GM18951 (cell line): ENCODE data around the gene POLG2.
A peak's percentile ranks its signal among the peaks of the same experiment; 100 is the strongest.

ENCODE experiments used
- POLR2A ChIP-seq: IDR thresholded peaks from 4 replicates; pipeline ENCODE4 v1.6.1; 2011; ENCODE audit warnings: mild to moderate bottlenecking; ENCODE audit not compliant: insufficient read length, insufficient read depth; ENCODE audit errors: extremely low read depth
- in situ Hi-C: fragments of 300-500 bp; cut with MboI; formaldehyde crosslinking; loops from one replicate; pipeline ENCODE4 v1.12.0; 2022; ENCODE audit warnings: low sequenced_read_pairs, mixed read lengths, inconsistent platforms; ENCODE audit not compliant: unreplicated experiment

POLG2 gene

GRCh38 chr17:64503341-64503740, 6.5 kb upstream of the POLG2 start:
- TF ChIP-seq POLR2A: no peak
- in situ Hi-C loops: no loop called here

DNA sequence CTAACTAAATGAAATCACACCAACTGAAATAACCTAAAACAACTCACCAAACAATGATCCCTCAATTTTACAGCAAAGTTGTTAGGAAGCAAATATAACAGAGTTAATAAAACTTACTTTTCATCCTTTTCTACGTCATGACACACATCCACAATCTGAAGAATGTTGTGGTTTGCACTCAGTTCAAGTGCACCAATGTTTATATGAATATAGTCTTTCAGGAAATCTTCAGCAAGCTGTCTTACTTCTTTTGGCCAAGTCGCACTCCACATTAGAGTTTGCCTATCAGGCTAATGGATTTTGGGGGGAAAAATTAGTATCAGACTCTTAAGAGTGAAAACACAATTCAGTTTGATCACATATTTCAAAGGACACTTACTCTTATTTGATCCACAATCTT, 6.0 kb upstream of the POLG2 start:
- in situ Hi-C loops: no loop called here
- TF ChIP-seq POLR2A: no peak

- TF ChIP-seq POLR2A: no peak
These were observed 5.2 kb upstream of the POLG2 start for GRCh38 chr17:64502021-64502420.

DNA sequence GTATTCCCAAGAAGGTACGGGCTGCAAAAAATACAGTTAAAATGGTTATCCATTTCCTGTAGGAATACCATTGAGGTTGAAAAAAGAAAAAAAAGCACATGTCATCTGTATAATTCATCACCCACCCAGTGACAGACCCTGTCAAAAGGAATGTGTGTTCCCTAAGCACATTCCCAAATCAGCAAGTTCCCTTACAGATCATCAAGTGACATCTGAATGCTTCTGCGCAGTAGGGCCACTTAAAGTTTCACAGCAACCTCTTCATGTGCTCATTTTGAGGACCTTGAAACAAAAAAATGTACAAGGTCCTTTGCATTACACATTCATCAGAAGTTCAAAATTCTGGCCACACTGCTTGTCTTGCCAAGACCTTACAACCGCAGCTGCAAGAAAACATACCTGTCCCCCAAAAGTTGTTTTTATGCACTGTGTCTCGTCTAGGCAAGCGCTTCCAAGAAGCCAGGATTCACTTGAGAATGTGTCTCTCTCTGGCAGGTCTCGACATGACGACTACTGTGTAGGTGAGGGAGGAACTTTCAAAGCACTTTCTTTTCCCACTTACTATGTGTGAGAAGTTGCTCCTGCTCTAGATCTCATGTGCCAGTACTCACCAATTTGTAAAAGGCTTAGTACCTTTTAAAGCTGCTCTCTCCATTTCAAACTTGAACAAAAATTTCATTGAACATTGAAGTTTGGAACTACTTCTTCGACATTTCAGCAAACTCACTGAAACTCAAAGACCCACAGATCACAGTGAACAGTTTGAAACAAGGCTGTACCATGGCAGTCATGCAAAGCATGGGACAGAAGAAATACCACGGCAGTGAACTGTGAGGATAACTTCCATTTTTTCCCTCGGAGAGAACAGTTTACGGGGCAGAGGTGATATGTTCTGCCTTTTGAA, 4.3 kb upstream of the POLG2 start:
- no peak for TF ChIP-seq POLR2A
- in situ Hi-C loops: no loop called here

More at GRCh38 chr17:64502021-64502420, 5.2 kb upstream of the POLG2 start:
- in situ Hi-C loops: no loop called here

GRCh38 chr17:64500487-64500859, 3.6 kb upstream of the POLG2 start:
- in situ Hi-C loops: no loop called here
- no peak for TF ChIP-seq POLR2A

DNA sequence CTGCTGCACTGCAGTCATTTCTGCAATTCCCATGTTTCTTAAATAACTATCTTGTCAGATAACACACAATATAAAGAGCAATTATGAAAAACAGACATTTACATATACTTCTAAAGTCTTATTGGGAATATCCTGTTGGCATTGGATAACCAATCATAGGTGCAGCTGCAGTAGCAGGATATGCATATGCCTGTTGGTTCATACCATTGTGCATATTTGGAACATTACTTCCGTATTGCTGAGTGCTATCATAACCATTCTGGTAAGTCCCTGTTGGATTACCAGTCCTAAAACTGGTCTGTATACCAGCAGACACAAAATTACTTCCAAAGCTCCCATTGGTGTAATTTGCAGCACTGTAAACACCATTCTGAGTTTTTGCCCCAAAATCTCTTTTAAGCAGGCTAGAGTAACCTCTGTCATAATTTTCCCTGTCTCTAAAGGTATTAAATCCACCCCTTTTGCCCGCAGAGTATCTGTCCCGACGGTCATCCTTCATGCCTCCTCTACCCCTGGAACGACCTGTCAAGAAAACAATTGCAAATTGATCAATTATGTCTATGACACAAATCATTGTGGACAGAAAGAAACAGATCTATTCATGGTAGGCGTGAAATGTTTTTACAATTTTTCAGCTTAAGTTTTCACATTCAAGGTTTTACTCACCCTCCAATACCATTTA, 3.1 kb upstream of the POLG2 start:
- in situ Hi-C loops: loop anchor here (10.0 kb wide), 1 partner anchor 75 kb away; no protein-coding TSS in a partner anchor
- TF ChIP-seq POLR2A: no peak

DNA sequence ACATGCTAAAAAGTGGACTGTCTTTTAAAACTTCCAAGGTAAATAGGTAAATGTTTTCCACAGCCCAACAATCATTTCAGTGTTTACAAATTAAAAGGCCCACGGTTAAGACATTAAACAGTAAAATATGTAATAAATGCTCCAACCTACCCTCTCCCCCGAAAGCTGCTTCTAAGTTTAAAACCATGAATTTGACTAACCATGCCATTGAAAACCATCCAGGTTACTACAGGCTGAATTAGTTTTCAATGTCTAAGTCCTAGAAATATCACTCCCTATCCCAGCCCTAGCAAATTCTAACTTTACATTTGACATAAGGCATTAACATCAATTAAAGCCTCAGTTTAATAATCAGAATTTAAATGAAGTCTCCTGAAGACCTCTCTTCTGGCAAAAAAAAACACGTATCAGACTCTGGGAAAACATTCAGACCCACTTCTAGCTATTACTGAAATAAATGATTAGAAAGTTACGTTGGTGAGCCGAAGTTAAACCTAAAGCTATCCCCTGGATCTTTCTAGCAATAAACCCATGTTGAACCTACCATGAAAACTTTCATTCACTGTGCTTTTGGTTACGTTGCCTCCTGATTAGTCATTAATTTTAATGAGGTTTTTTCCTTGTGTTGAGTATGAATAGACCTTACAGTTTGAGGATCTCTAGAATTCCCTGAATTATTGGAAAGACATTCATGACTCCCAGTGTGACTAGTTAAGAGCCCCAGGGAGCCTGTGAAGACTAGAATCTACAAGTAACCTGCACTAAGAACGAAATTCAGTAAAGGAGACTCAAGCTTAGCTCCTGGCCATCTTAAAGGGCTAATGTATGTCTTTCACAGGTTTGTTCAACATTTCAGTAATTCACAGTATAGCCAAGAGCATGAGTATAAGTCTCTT, 1.7 kb upstream of the POLG2 start:
- in situ Hi-C loops: loop anchor here (10.0 kb wide), 1 partner anchor 74 kb away; no protein-coding TSS in a partner anchor
- peak; percentile 20 for TF ChIP-seq POLR2A

- no peak for TF ChIP-seq POLR2A
- in situ Hi-C loops: loop anchor here (10.0 kb wide), 1 partner anchor 73 kb away; no protein-coding TSS in a partner anchor
These were observed 746 bp upstream of the POLG2 start for GRCh38 chr17:64497565-64498035.

GRCh38 chr17:64496348-64496785, 487 bp downstream of the POLG2 start:
- in situ Hi-C loops: loop anchor here (10.0 kb wide), 1 partner anchor 72 kb away; no protein-coding TSS in a partner anchor
- TF ChIP-seq POLR2A: no peak

DNA sequence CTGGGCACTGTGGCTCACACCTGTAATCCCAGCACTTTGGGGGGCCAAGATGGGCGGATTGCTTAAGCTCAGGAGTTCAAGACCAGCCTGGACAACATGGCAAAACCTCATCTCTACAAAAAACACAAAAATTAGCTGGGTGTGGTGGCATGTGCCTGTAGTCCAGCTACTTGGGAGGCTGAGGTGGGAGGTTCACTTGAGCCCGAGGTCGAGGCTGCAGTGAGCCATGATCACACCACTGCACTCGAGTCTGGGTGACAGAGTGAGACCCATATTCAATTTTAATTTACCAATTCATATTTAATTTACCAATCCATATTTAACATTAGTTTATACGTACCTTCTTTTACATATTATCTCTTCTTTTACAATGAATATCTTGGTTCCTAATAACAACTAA, 1.6 kb downstream of the POLG2 start:
- in situ Hi-C loops: loop anchor here (10.0 kb wide), 1 partner anchor 70 kb away; no protein-coding TSS in a partner anchor

DNA sequence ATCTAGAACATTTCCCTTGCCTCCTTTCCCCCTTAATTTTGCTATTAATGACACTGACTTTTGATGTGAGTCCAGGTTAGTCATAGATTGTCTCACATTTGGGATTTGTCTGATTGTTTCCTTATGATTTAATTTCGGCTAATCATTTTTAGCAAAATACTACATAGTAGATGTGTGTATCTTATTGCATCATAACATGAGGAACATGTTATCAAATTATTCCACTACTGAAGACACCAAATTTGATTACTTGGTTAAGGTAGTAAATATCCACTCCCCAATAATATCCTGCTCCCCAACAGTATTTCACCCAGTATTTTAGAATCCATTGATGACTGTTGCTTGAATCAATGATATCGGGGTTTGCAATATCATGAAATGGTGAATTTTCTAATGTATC, 2.7 kb downstream of the POLG2 start:
- in situ Hi-C loops: loop anchor here (10.0 kb wide), 1 partner anchor 69 kb away; no protein-coding TSS in a partner anchor
- no peak for TF ChIP-seq POLR2A

DNA sequence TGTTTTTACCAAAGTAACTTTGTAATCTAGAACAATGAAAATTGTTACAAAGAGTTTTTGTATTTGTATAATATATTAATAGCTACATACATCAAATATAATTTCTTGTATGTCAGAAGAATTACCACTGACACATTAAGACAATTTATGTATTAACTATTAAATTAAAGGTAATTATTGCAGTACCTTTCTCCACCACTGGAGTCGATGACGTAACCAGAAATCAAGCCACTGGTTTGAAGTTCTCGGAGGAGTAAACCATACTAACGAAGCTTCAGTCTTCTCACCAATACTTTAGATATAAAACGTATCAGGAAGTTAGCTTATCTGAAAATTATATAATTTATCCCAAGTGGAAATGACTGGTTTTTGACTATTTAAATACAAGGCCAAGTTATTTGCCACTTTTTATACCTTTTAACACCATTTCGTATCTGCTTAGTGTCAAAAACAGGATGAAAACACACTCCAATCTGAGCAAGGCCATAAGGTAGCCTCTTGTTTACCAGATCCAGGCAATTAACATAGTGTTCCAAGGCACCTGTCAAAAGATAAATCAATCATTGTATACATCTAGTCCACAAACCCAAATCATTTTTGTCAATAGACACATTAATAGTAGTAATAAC, 4.3 kb downstream of the POLG2 start:
- no peak for TF ChIP-seq POLR2A
- in situ Hi-C loops: loop anchor here (10.0 kb wide), 1 partner anchor 68 kb away; no protein-coding TSS in a partner anchor
